ENCODE measurements around the gene TMEM135.

- TF ChIP-seq CTCF (IDR thresholded peaks at IDR 0.05) (no peak), POLR2A (IDR thresholded peaks at IDR 0.05) (no peak)
These were observed 54.4 kb downstream of the TMEM135 start for GRCh38 chr11:87092159-87092558.

All from right lobe of liver (tissue), 4 donors.